IMR-90 (cell line): Measurements from ENCODE around the gene PARD6G. TPM values are rescaled to one million over a fixed set of nuclear protein-coding genes. Genes with fewer than 3 reads are reported as not detected.

Experiments
- ATAC-seq: fragments of 200-7000 bp; cut with Tn5 transposase; 2 replicates; pipeline ENCODE4 v1.9.1; 2020; ENCODE audit warnings: low read depth, mild to moderate bottlenecking, moderate library complexity
- BruUV-seq: library from RNA; stranded (reverse); fragments of 400-500 nt; replicated peaks from 2 replicates; lab custom pipeline; 2021; lab: Mats Ljungman, UMichigan
- CTCF ChIA-PET: fragments of 300-600 bp; formaldehyde crosslinking; extraction: SDS; loops from one replicate; lab custom pipeline; 2021; ENCODE audit warnings: antibody characterized with exemption; lab: Yijun Ruan, JAX
- POLR2A ChIA-PET: fragments of 300-600 bp; sonication (Branson Sonifier 250); formaldehyde crosslinking; loops from one replicate; lab custom pipeline; 2022; ENCODE audit warnings: antibody characterized with exemption; ENCODE audit not compliant: unreplicated experiment; lab: Charles Lee
- DNase-seq: peaks from one replicate; pipeline ENCODE4 v3.0.0; 2013
- H2AFZ ChIP-seq: replicated peaks from 2 replicates; pipeline ENCODE3; 2013; ENCODE audit warnings: low read length, mild to moderate bottlenecking; ENCODE audit not compliant: poor library complexity
- H2AK5ac ChIP-seq: 2 replicates; pipeline ENCODE4 v1.6.1; 2013; ENCODE audit warnings: low read depth, low read length, inconsistent platforms
- H2AK9ac ChIP-seq: replicated peaks from 2 replicates; pipeline ENCODE3; 2013; ENCODE audit warnings: mild to moderate bottlenecking, low read depth, low read length, moderate library complexity; ENCODE audit not compliant: poor library complexity
- H2BK120ac ChIP-seq: 2 replicates; pipeline ENCODE4 v1.6.1; 2013; ENCODE audit warnings: low read depth, low read length, inconsistent platforms
- H2BK15ac ChIP-seq: 3 replicates; pipeline ENCODE4 v1.6.1; 2013; ENCODE audit warnings: low read depth, low read length, inconsistent platforms
- H2BK20ac ChIP-seq: 2 replicates; pipeline ENCODE4 v1.6.1; 2013; ENCODE audit warnings: low read depth, mild to moderate bottlenecking, inconsistent platforms, low read length, moderate library complexity
- H2BK5ac ChIP-seq: 2 replicates; pipeline ENCODE4 v1.6.1; 2013; ENCODE audit warnings: mild to moderate bottlenecking, low read depth, low read length, inconsistent platforms; ENCODE audit not compliant: poor library complexity, severe bottlenecking
- H3K14ac ChIP-seq: replicated peaks from 2 replicates; pipeline ENCODE4 v1.6.1; 2013; ENCODE audit warnings: low read depth, low read length, inconsistent platforms
- H3K18ac ChIP-seq: 2 replicates; pipeline ENCODE4 v1.6.1; 2013; ENCODE audit warnings: low read depth, low read length, control low read depth
- H3K23ac ChIP-seq: 2 replicates; pipeline ENCODE4 v1.6.1; 2013; ENCODE audit warnings: low read depth, low read length, inconsistent platforms
- H3K27ac ChIP-seq: 2 replicates; pipeline ENCODE4 v1.5.1; 2013; ENCODE audit warnings: mild to moderate bottlenecking, control low read depth, low read length; ENCODE audit not compliant: insufficient read depth
- H3K27me3 ChIP-seq: 2 replicates; pipeline ENCODE4 v1.6.1; 2013; ENCODE audit warnings: low read length; ENCODE audit not compliant: control insufficient read depth, insufficient read depth
- H3K36me3 ChIP-seq: 2 replicates; pipeline ENCODE4 v1.6.1; 2013; ENCODE audit warnings: low read length, mixed read lengths; ENCODE audit not compliant: control insufficient read depth, insufficient read depth
- H3K4ac ChIP-seq: 2 replicates; pipeline ENCODE4 v1.6.1; 2013; ENCODE audit warnings: low read depth, low read length, inconsistent platforms
- H3K4me1 ChIP-seq: 2 replicates; pipeline ENCODE4 v1.6.1; 2013; ENCODE audit warnings: low read length, mixed read lengths; ENCODE audit not compliant: control insufficient read depth, insufficient read depth
- H3K4me2 ChIP-seq: 2 replicates; pipeline ENCODE4 v1.6.1; 2013; ENCODE audit warnings: low read depth, mild to moderate bottlenecking, control low read depth, low read length, moderate library complexity
- H3K4me3 ChIP-seq: 2 replicates; pipeline ENCODE4 v1.5.1; 2013; ENCODE audit warnings: low read depth, mild to moderate bottlenecking, control low read depth, low read length, moderate library complexity; ENCODE audit not compliant: insufficient read depth
- H3K56ac ChIP-seq: 2 replicates; pipeline ENCODE4 v1.6.1; 2013; ENCODE audit warnings: low read length, inconsistent platforms; ENCODE audit not compliant: insufficient read depth; ENCODE audit errors: extremely low read depth
- H3K79me1 ChIP-seq, 2 experiments: 2 replicates each; pipeline ENCODE4 v1.6.1; 2013; ENCODE audit warnings: low read length in 2 of 2, inconsistent platforms in 1 of 2, low read depth in 1 of 2
- H3K9ac ChIP-seq: 2 replicates; pipeline ENCODE4 v1.6.1; 2013; ENCODE audit warnings: low read depth, low read length, control low read depth
- H3K9me1 ChIP-seq: 2 replicates; pipeline ENCODE4 v1.6.1; 2013; ENCODE audit warnings: low read length, inconsistent platforms; ENCODE audit not compliant: insufficient read depth
- H3K9me3 ChIP-seq: 2 replicates; pipeline ENCODE4 v1.6.1; 2013; ENCODE audit warnings: low read length; ENCODE audit not compliant: control insufficient read depth, insufficient read depth
- H4K20me1 ChIP-seq: 2 replicates; pipeline ENCODE4 v1.6.1; 2013; ENCODE audit warnings: low read length, inconsistent platforms; ENCODE audit not compliant: insufficient read depth
- H4K5ac ChIP-seq: 2 replicates; pipeline ENCODE4 v1.6.1; 2013; ENCODE audit warnings: mild to moderate bottlenecking, low read depth, low read length, control low read depth
- H4K8ac ChIP-seq, 2 experiments: 2 replicates each; pipeline ENCODE4 v1.6.1; 2013; ENCODE audit warnings: low read depth in 2 of 2, low read length in 2 of 2, control low read depth in 1 of 2, inconsistent platforms in 1 of 2
- H4K91ac ChIP-seq: 2 replicates; pipeline ENCODE4 v1.6.1; 2013; ENCODE audit warnings: low read depth, low read length, inconsistent platforms; ENCODE audit not compliant: insufficient read depth
- CHD1 ChIP-seq: IDR thresholded peaks from 2 replicates; pipeline ENCODE4 v1.6.1; 2012; ENCODE audit warnings: low read depth, low read length, improper control_type of control experiment
- MAFK ChIP-seq: IDR thresholded peaks from 2 replicates; pipeline ENCODE4 v1.6.1; 2012; ENCODE audit warnings: low read depth, low read length, improper control_type of control experiment
- MXI1 ChIP-seq: IDR thresholded peaks from 2 replicates; pipeline ENCODE4 v1.6.1; 2012; ENCODE audit warnings: low read depth, mild to moderate bottlenecking, low read length, moderate library complexity, borderline replicate concordance
- POLR2A ChIP-seq: IDR thresholded peaks from 2 replicates; pipeline ENCODE4 v1.6.1; 2012; ENCODE audit warnings: mild to moderate bottlenecking, low read depth, low read length
- RAD21 ChIP-seq: IDR thresholded peaks from 2 replicates; pipeline ENCODE4 v1.6.1; 2012; ENCODE audit warnings: low read length, improper control_type of control experiment
- RFX5 ChIP-seq: IDR thresholded peaks from 2 replicates; pipeline ENCODE4 v1.8.0; 2012; ENCODE audit warnings: low read depth, mild to moderate bottlenecking, low read length, moderate library complexity
- WGBS, 2 experiments: methylation state at CpG; one replicate each; pipeline versions ENCODE4 v1.1.5 to v1.1.7; 2013; ENCODE audit warnings: missing lambda C conversion rate in 2 of 2; ENCODE audit not compliant: insufficient read length in 1 of 2; ENCODE audit errors: extremely low coverage in 2 of 2; 5-methylcytosine and 5-hydroxymethylcytosine counted together
- dilution Hi-C: fragments of 300-500 bp; cut with HindIII; formaldehyde crosslinking; loops from one replicate; pipeline ENCODE4 v1.14.3; 2018; ENCODE audit warnings: low sequenced_read_pairs; ENCODE audit not compliant: unreplicated experiment
- in situ Hi-C: fragments of 300-500 bp; cut with MboI; formaldehyde crosslinking; loops from 3 replicates; pipeline ENCODE4 v1.14.3; 2019; ENCODE audit warnings: low sequenced_read_pairs, inconsistent platforms, mixed read lengths
- intact Hi-C: fragments of 100-400 bp; cut with micrococcal nuclease; formaldehyde crosslinking; loops from 2 replicates; pipeline ENCODE4 v1.10.0; 2022
- polyA plus RNA-seq, 3 experiments: library from polyadenylated mRNA; depleted of rRNA; stranded (reverse); fragments of >200 nt; gene quantifications; 2 replicates each; pipeline ENCODE4 v1.2.3, GENCODE V29; 2012; ENCODE audit warnings: low replicate concordance in 1 of 3
- total RNA-seq: library from RNA; depleted of rRNA; stranded (reverse); fragments of >200 nt; gene quantifications from 2 replicates; pipeline ENCODE4 v1.2.3, GENCODE V29; 2012
- TF ChIP-seq, protein P1 (sequence below): conservative IDR thresholded peaks from 2 replicates; pipeline ENCODE4 v1.5.1; 2012; ENCODE audit warnings: mild to moderate bottlenecking, low read depth, low read length, improper control_type of control experiment

PARD6G gene
- total and polyA plus RNA-seq, 2 of the 4 experiments (the other 2 are of a cell fraction), result 2.5 to 4.6 TPM

DNA sequence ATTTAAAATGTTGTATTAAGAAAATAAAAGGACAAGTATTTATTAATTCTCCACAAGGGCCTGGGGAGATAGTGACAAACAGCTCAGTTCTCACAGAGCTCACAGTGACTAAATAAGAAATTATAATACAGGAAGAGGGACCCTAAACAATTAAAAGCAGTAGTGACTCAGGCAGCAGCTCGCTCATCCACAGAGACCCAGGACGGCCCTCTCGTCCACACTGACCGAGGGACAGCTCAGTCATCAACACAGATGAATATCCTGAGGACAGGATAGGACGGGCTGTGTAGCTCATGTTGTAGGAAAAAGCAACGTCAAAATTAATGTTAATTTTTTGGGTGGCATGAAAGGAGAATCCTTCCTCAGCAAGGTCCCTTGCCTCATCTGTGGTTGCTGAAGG is 44.1 kb downstream of the PARD6G start:
- Histone ChIP-seq H3K9ac (no peak overlapping the region), H2AFZ (no peak overlapping the region), H2BK120ac (no peak overlapping the region), H3K18ac (no peak overlapping the region), H4K91ac (no peak overlapping the region), H2AK5ac (no peak overlapping the region), H3K23ac (no peak overlapping the region), H3K9me1 (peaks cover 11% of the 10 kb centered on the region), H2BK20ac (no peak overlapping the region), H3K4ac (no peak overlapping the region), H4K8ac (no peak overlapping the region), H3K4me1 (no peaks in the 10 kb centered on the region; the same call in 1 of the 2 replicates), H3K27me3 (no peaks in the 10 kb centered on the region), H2BK5ac (no peak overlapping the region), H4K20me1 (peaks cover 4% of the 10 kb centered on the region; the same call in 1 of the 2 replicates), H3K14ac (no peak overlapping the region), H3K36me3 (no peaks in the 10 kb centered on the region), H3K56ac (no peak overlapping the region; the same call in 1 of the 2 replicates), H3K79me1 (no peaks in the 10 kb centered on the region), H3K4me2 (no peak overlapping the region), H4K5ac (no peak overlapping the region), H3K27ac (no peak overlapping the region), H3K4me3 (no peak overlapping the region), H2AK9ac (no peak overlapping the region), H3K9me3 (no peaks in the 10 kb centered on the region), H2BK15ac (no peak overlapping the region)
- intact Hi-C loops, result no loop called here
- BruUV-seq, result no TSS peak
- dilution Hi-C loops, result no loop called here
- DNase-seq (no peak), ATAC-seq (no peak)
- ChIA-PET POLR2A (no interaction called here), CTCF (no interaction called here)
- WGBS, 2 experiments, result no CpG with 5 or more reads among the region's 6 CpGs
- TF ChIP-seq RAD21, result no peak
- TF ChIP-seq MAFK, result no peak
- TF ChIP-seq, protein P1, sequence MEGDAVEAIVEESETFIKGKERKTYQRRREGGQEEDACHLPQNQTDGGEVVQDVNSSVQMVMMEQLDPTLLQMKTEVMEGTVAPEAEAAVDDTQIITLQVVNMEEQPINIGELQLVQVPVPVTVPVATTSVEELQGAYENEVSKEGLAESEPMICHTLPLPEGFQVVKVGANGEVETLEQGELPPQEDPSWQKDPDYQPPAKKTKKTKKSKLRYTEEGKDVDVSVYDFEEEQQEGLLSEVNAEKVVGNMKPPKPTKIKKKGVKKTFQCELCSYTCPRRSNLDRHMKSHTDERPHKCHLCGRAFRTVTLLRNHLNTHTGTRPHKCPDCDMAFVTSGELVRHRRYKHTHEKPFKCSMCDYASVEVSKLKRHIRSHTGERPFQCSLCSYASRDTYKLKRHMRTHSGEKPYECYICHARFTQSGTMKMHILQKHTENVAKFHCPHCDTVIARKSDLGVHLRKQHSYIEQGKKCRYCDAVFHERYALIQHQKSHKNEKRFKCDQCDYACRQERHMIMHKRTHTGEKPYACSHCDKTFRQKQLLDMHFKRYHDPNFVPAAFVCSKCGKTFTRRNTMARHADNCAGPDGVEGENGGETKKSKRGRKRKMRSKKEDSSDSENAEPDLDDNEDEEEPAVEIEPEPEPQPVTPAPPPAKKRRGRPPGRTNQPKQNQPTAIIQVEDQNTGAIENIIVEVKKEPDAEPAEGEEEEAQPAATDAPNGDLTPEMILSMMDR, result no peak
- TF ChIP-seq MXI1, result no peak
- TF ChIP-seq POLR2A, result no peak
- no peak for TF ChIP-seq RFX5
- no peak for TF ChIP-seq CHD1
- in situ Hi-C loops, result no loop called here
